Endodermal cell (in vitro differentiated cells): ENCODE results near the gene FAR1. TPM values are rescaled to one million over a fixed set of nuclear protein-coding genes. Genes with fewer than 3 reads are reported as not detected.

ENCODE experiments used
- DNase-seq: peaks from one replicate; pipeline ENCODE4 v3.0.0-alpha.2; 2017
- H3K27ac ChIP-seq: 2 replicates; pipeline ENCODE4 v1.5.1; 2013; ENCODE audit warnings: mild to moderate bottlenecking, low read depth, low read length, moderate library complexity
- H3K27me3 ChIP-seq: 2 replicates; pipeline ENCODE4 v1.6.1; 2013; ENCODE audit warnings: mild to moderate bottlenecking, low read length, moderate library complexity; ENCODE audit not compliant: insufficient read depth, control insufficient read depth, poor library complexity, severe bottlenecking
- H3K36me3 ChIP-seq: 2 replicates; pipeline ENCODE4 v1.7.0; 2013; ENCODE audit warnings: mild to moderate bottlenecking, low read length, moderate library complexity; ENCODE audit not compliant: control insufficient read depth, insufficient read depth
- H3K4me1 ChIP-seq: one replicate; pipeline ENCODE4 v1.7.0; 2013; ENCODE audit warnings: low read length; ENCODE audit not compliant: control insufficient read depth, insufficient read depth
- H3K4me3 ChIP-seq: 2 replicates; pipeline ENCODE4 v1.5.1; 2013; ENCODE audit warnings: mild to moderate bottlenecking, low read length, moderate library complexity
- H3K9ac ChIP-seq: 2 replicates; pipeline ENCODE4 v1.6.1; 2013; ENCODE audit warnings: mild to moderate bottlenecking, low read length, moderate library complexity; ENCODE audit not compliant: poor library complexity, severe bottlenecking; ENCODE audit errors: extremely low read depth
- H3K9me3 ChIP-seq: 2 replicates; pipeline ENCODE4 v1.6.1; 2013; ENCODE audit warnings: mild to moderate bottlenecking, low read length, moderate library complexity; ENCODE audit not compliant: control insufficient read depth
- H3K27ac Mint-ChIP-seq: 2 replicates; pipeline ENCODE4 v1.8.0; 2020; ENCODE audit warnings: mixed read lengths
- H3K27me3 Mint-ChIP-seq: 2 replicates; pipeline ENCODE4 v1.8.0; 2021; ENCODE audit warnings: mild to moderate bottlenecking, mixed read lengths; ENCODE audit not compliant: insufficient read depth
- H3K36me3 Mint-ChIP-seq: 2 replicates; pipeline ENCODE4 v1.8.0; 2020; ENCODE audit warnings: low read depth, mixed read lengths
- H3K4me1 Mint-ChIP-seq: 2 replicates; pipeline ENCODE4 v1.8.0; 2020; ENCODE audit warnings: mixed read lengths
- H3K4me3 Mint-ChIP-seq: 2 replicates; pipeline ENCODE4 v1.8.0; 2020; ENCODE audit warnings: mild to moderate bottlenecking, moderate library complexity, mixed read lengths
- H3K9me3 Mint-ChIP-seq: 2 replicates; pipeline ENCODE4 v1.8.0; 2020; ENCODE audit warnings: mild to moderate bottlenecking, mixed read lengths
- WGBS, 2 experiments: methylation state at CpG; one replicate each; pipeline versions ENCODE4 v1.1.5 to v1.1.7; 2013; ENCODE audit warnings: missing lambda C conversion rate in 2 of 2, mixed read lengths in 1 of 2; ENCODE audit not compliant: insufficient coverage in 1 of 2, insufficient read length in 1 of 2; 5-methylcytosine and 5-hydroxymethylcytosine counted together
- total RNA-seq, 2 donors: library from RNA; stranded (reverse); fragmentation: NEBNext Ultra II Directional in 1 of 2; extraction: Animal tissue kit (Norgen Biotek cat#: 25700) in 1 of 2; gene quantifications; 2 replicates in 1 of 2; 3 replicates in 1 of 2; pipeline ENCODE4 v1.2.1, GENCODE V29; 2021
- TF ChIP-seq, protein P1 (sequence below): fragments of 200-600 bp; sonication (generic); conservative IDR thresholded peaks from 2 replicates; pipeline ENCODE4 v1.5.0; 2021; ENCODE audit warnings: antibody characterized with exemption, mild to moderate bottlenecking

Gene FAR1
- total RNA-seq, 2 donors from 2014 or later, result 98.3 to 98.8 TPM

DNA sequence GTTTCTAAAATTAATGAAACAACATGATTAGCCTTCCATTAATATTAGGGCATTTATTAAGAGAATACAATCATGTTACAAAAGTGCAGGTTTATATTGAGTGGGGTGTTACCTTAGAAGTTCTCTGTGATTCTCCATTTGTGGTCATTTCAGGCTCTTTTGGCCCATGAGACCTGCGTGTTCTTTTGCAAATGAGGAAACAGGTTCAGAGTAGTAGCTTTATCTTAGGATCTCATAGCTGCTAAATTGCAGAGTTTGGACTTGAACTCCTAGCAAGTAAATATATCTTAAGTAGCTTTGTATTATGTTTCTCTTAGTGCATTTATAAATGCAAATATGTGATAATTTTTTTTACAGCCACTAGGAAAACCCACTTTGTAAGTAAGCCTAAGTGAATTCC, 18.3 kb downstream of the FAR1 start:
- H3K4me1 Mint-ChIP-seq, result peaks cover 38% of the 10 kb centered on the region
- Histone ChIP-seq H3K4me1 (peaks cover 28% of the 10 kb centered on the region), H3K27ac (no peak overlapping the region), H3K27me3 (no peaks in the 10 kb centered on the region), H3K4me3 (peak overlapping the region; percentile 16), H3K36me3 (peaks cover 5% of the 10 kb centered on the region), H3K9ac (no peak overlapping the region), H3K9me3 (peaks cover 14% of the 10 kb centered on the region)
- peak overlapping the region; percentile 76 for H3K27ac Mint-ChIP-seq
- TF ChIP-seq, protein P1, sequence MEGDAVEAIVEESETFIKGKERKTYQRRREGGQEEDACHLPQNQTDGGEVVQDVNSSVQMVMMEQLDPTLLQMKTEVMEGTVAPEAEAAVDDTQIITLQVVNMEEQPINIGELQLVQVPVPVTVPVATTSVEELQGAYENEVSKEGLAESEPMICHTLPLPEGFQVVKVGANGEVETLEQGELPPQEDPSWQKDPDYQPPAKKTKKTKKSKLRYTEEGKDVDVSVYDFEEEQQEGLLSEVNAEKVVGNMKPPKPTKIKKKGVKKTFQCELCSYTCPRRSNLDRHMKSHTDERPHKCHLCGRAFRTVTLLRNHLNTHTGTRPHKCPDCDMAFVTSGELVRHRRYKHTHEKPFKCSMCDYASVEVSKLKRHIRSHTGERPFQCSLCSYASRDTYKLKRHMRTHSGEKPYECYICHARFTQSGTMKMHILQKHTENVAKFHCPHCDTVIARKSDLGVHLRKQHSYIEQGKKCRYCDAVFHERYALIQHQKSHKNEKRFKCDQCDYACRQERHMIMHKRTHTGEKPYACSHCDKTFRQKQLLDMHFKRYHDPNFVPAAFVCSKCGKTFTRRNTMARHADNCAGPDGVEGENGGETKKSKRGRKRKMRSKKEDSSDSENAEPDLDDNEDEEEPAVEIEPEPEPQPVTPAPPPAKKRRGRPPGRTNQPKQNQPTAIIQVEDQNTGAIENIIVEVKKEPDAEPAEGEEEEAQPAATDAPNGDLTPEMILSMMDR, result no peak
- DNase-seq, result no peak
- H3K36me3 Mint-ChIP-seq, result peaks cover 32% of the 10 kb centered on the region
- peaks cover 9% of the 10 kb centered on the region for H3K9me3 Mint-ChIP-seq
- no peaks in the 10 kb centered on the region for H3K27me3 Mint-ChIP-seq
- WGBS, 2 experiments, result 82% methylated on average over 1 of the region's 1 CpG; no CpG with 5 or more reads in 1 of the 2 experiments
- H3K4me3 Mint-ChIP-seq, result no peak overlapping the region

DNA sequence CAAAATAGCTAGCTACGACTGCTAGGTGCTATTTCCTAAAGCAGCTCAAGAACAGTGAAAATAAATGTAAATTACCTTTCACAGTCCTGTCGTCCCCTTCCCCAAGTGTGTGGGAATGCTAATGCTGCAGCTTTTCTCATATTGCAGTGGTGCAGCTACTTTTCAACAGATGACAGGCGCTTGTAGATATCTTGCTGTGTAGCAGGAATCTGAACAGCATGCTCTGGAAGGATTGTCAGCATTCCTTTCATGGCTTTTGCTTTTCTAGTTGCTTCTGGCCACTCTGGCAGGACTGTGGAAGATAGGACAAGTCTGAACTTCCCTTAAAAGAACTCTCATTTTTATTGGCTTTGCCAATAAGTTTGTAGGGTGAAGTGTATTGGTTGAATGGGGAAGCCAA, 18.8 kb downstream of the FAR1 start:
- no peak overlapping the region for H3K9ac ChIP-seq
- no peak overlapping the region for H3K4me3 Mint-ChIP-seq
- 74 to 87% methylated on average over 3 of the region's 3 CpGs for WGBS, 2 experiments
- no peaks in the 10 kb centered on the region for H3K27me3 Mint-ChIP-seq
- peaks cover 30% of the 10 kb centered on the region for H3K4me1 ChIP-seq
- no peaks in the 10 kb centered on the region for H3K27me3 ChIP-seq
- DNase-seq, result no peak
- peak overlapping the region; percentile 16 for H3K4me3 ChIP-seq
- peaks cover 9% of the 10 kb centered on the region for H3K9me3 Mint-ChIP-seq
- no peak overlapping the region for H3K27ac ChIP-seq
- TF ChIP-seq, protein P1, result no peak
- H3K36me3 ChIP-seq, result peaks cover 5% of the 10 kb centered on the region
- peaks cover 39% of the 10 kb centered on the region for H3K4me1 Mint-ChIP-seq
- H3K27ac Mint-ChIP-seq, result peak overlapping the region; percentile 82
- peaks cover 14% of the 10 kb centered on the region for H3K9me3 ChIP-seq
- H3K36me3 Mint-ChIP-seq, result peaks cover 32% of the 10 kb centered on the region

DNA sequence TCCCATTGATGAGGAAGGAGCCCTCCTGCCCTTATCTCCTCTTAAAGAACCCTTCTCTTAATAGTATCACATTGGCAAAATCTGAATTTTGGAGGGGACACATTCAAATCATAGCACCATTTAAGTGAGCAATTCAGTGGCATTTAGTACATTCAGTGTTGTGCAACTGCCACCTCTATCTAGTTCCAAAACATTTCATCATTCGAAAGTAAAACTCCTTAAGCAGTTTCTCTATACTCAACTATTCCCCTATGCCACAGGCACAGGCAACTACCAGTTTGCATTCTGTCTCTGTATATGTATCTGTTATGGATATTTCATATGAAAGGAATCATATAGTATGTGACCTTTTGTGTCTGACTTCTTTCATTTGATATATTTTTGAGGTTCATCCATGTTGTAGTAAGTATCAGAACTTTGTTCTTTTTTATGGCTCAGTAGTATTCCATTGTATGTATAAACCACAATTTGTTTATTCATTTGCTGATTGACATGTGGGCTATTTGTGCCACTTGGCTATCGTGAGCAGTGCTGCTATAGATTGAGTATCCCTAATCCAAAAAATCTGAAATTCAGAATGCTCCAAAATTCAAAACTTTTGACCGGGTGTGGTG, 22.9 kb downstream of the FAR1 start:
- WGBS, 2 experiments, result 96 to 100% methylated on average over 2 to 3 of the region's 3 CpGs
- DNase-seq, result no peak
- TF ChIP-seq, protein P1, result no peak
- Histone ChIP-seq H3K36me3 (peaks cover 23% of the 10 kb centered on the region), H3K4me3 (no peak overlapping the region), H3K27me3 (no peaks in the 10 kb centered on the region), H3K9ac (no peak overlapping the region), H3K9me3 (peaks cover 14% of the 10 kb centered on the region), H3K4me1 (peaks cover 16% of the 10 kb centered on the region), H3K27ac (no peak overlapping the region)
- peaks cover 43% of the 10 kb centered on the region for H3K36me3 Mint-ChIP-seq
- H3K4me1 Mint-ChIP-seq, result peaks cover 29% of the 10 kb centered on the region
- no peak overlapping the region for H3K4me3 Mint-ChIP-seq
- H3K27ac Mint-ChIP-seq, result no peak overlapping the region
- no peaks in the 10 kb centered on the region for H3K27me3 Mint-ChIP-seq
- H3K9me3 Mint-ChIP-seq, result peaks cover 9% of the 10 kb centered on the region
